Measurements from ENCODE around the gene LMTK3. TPM values are rescaled to one million over a fixed set of nuclear protein-coding genes. Genes with fewer than 3 reads are reported as not detected.

The LMTK3 gene
- total RNA-seq, result 11.4 and 12.7 TPM in 2 replicates
- long read RNA-seq, partial matches to known transcripts, result 0 of 1 reads
- long read RNA-seq, other reads (novel, unspliced or antisense), result 1 of 1 reads

DNA sequence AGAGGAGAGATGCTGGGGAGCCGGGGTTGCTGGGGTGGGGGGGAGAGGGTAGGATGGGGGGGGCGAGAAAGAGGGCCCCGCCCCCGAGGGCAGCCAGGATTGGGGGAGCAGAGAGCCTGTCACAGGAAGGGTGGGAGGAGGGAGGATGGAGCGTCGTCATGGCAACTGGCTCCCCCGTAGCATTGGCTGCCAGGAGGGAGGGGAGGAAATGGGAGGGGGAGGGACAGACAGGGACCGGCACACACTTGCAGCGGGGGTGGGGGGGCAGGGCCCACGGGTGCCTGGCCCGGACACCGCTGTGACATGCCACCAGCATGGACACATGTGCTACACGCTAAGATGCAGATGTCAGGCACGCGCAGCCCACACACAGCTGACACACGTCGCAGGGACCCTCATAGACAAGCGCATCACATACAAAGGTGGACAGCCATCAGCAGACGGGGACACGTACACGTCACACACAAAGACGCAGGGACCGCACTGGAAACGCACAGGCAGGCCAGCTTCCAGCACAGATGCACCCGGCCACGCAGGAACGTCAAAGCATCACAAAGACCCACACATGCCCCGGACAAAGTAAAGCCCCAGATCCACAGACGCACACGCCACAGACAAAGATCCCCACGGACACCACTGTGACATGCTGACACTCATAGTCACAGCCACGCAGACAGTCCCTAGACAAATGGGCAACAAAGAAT, at the start of gene LMTK3:
TSS of gene LMTK3 (minus strand) at position 36 of the 704 bp plus-strand sequence. CDS start 259 bp downstream, outside the sequence.
- TF ChIP-seq, protein P1, sequence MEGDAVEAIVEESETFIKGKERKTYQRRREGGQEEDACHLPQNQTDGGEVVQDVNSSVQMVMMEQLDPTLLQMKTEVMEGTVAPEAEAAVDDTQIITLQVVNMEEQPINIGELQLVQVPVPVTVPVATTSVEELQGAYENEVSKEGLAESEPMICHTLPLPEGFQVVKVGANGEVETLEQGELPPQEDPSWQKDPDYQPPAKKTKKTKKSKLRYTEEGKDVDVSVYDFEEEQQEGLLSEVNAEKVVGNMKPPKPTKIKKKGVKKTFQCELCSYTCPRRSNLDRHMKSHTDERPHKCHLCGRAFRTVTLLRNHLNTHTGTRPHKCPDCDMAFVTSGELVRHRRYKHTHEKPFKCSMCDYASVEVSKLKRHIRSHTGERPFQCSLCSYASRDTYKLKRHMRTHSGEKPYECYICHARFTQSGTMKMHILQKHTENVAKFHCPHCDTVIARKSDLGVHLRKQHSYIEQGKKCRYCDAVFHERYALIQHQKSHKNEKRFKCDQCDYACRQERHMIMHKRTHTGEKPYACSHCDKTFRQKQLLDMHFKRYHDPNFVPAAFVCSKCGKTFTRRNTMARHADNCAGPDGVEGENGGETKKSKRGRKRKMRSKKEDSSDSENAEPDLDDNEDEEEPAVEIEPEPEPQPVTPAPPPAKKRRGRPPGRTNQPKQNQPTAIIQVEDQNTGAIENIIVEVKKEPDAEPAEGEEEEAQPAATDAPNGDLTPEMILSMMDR (IDR thresholded peaks at IDR 0.05; ENCODE audit: unreplicated experiment), result no peak
- peak within 1 kb of the TSS; percentile 68 for H3K4me3 Mint-ChIP-seq (ENCODE audit: low read depth)
- H3K27me3 Mint-ChIP-seq, result peaks cover 24% of the 10 kb centered on the region
- no peak for DNase-seq (ENCODE audit: low spot score, unreplicated experiment)
- H3K36me3 Mint-ChIP-seq (ENCODE audit: insufficient read depth), result no peaks in the 10 kb centered on the region
- no peaks in the 10 kb centered on the region for H3K9me3 Mint-ChIP-seq (ENCODE audit: low read depth)
- peaks cover 6% of the 10 kb centered on the region for H3K4me1 Mint-ChIP-seq (ENCODE audit: low read depth)
- H3K27ac Mint-ChIP-seq, result no peak within 1 kb of the TSS

DNA sequence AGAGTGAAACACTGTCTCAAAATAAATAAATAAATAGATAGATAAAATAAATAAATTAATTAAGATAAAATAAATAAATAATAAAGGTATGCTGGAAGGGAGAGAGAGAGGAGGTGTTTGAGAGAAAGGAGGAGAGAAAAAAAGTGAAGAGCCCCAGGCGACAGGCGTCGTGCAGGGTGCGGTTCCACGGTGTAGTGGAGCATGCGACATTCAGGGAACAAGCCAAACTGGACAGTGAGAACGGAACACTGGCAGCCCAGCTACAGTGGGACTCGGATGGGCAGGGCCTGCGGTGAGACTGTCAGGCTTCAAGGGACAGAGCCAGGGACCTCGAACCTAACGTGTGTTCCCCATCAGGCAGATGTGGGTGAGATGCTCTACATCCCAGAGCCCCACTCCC, 49.8 kb upstream of the LMTK3 start:
- Mint-ChIP-seq H3K36me3 (ENCODE audit: insufficient read depth) (no peaks in the 10 kb centered on the region), H3K9me3 (ENCODE audit: low read depth) (no peaks in the 10 kb centered on the region), H3K27ac (no peak overlapping the region), H3K27me3 (no peaks in the 10 kb centered on the region), H3K4me3 (ENCODE audit: low read depth) (no peak overlapping the region), H3K4me1 (ENCODE audit: low read depth) (peaks cover 4% of the 10 kb centered on the region)
- no peak for DNase-seq (ENCODE audit: low spot score, unreplicated experiment)
- TF ChIP-seq, protein P1 (IDR thresholded peaks at IDR 0.05; ENCODE audit: unreplicated experiment), result no peak

DNA sequence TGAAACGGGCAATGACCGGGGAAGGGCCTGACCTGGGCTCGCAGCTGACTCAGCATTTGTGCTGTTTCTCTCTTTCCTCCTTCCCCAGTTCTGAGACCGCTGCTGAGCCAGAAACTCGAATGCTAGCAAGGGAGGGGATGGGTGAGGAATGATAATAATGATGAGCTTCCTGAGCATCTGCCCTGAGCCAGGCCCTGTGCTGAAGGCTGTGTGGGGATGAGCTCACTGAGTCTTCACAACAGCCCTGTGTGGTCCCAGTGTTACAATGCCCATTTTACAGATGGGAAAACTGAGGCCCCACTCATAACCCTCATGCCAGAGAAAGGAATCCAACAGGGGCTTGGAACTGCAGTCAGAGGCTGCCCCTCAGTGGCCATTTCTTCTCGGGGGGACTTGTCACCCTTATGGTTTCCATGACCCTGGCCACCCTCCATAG, 48.5 kb upstream of the LMTK3 start:
- H3K27ac Mint-ChIP-seq, result no peak overlapping the region
- H3K4me3 Mint-ChIP-seq (ENCODE audit: low read depth), result no peak overlapping the region
- TF ChIP-seq, protein P1 (IDR thresholded peaks at IDR 0.05; ENCODE audit: unreplicated experiment), result no peak
- H3K36me3 Mint-ChIP-seq (ENCODE audit: insufficient read depth), result no peaks in the 10 kb centered on the region
- H3K4me1 Mint-ChIP-seq (ENCODE audit: low read depth), result peaks cover 4% of the 10 kb centered on the region
- no peaks in the 10 kb centered on the region for H3K27me3 Mint-ChIP-seq
- DNase-seq (ENCODE audit: low spot score, unreplicated experiment), result no peak
- H3K9me3 Mint-ChIP-seq (ENCODE audit: low read depth), result no peaks in the 10 kb centered on the region

- DNase-seq (ENCODE audit: low spot score, unreplicated experiment), result no peak
- Mint-ChIP-seq H3K9me3 (ENCODE audit: low read depth) (no peaks in the 10 kb centered on the region), H3K4me1 (ENCODE audit: low read depth) (peaks cover 10% of the 10 kb centered on the region), H3K27ac (no peak overlapping the region), H3K4me3 (ENCODE audit: low read depth) (no peak overlapping the region), H3K27me3 (no peaks in the 10 kb centered on the region), H3K36me3 (ENCODE audit: insufficient read depth) (no peaks in the 10 kb centered on the region)
- TF ChIP-seq, protein P1 (IDR thresholded peaks at IDR 0.05; ENCODE audit: unreplicated experiment), result no peak
Observed at GRCh38 chr19:48558018-48558684, 46.5 kb upstream of the LMTK3 start.

- Mint-ChIP-seq H3K4me1 (ENCODE audit: low read depth) (peaks cover 10% of the 10 kb centered on the region), H3K4me3 (ENCODE audit: low read depth) (no peak overlapping the region), H3K36me3 (ENCODE audit: insufficient read depth) (no peaks in the 10 kb centered on the region), H3K9me3 (ENCODE audit: low read depth) (no peaks in the 10 kb centered on the region), H3K27me3 (no peaks in the 10 kb centered on the region), H3K27ac (no peak overlapping the region)
- DNase-seq (ENCODE audit: low spot score, unreplicated experiment), result no peak
- TF ChIP-seq, protein P1 (IDR thresholded peaks at IDR 0.05; ENCODE audit: unreplicated experiment), result no peak
Observed at GRCh38 chr19:48556825-48557224, 45.2 kb upstream of the LMTK3 start.
